ENCODE data around the gene THSD4. TPM values are rescaled to one million over a fixed set of nuclear protein-coding genes. Genes with fewer than 3 reads are reported as not detected.
"Not testable (repeated sequence)": the region's sequence is repeated elsewhere in the genome, so short reads cannot be mapped to it uniquely, and the experiment has no call there.

THSD4 gene
- total and polyA plus RNA-seq, 2 donors (not counting 1 experiment from before 2014, with no cell fraction given), result 43.1 to 95.5 TPM

DNA sequence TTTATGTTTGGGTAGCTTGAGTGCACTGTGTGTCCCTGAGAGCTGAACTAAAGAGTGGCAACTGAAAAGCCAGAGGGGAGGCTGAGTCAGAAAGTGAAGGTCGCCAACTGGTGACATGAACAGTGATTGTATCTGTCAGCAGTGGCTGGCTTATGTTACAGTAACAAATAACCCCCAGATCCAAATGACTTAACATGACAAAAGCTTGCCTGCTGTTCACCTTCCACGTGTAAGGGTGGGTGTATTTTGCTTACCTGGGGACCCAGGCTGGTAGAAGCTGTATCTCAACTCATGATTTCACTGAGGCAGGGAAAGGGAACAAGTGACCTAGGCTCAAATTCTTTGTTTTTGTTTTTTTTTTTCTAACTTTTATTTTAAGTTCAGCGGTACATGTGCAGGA, 147.3 kb downstream of the THSD4 start:
- TF ChIP-seq EZH2 (IDR thresholded peaks at IDR 0.05; ENCODE audit: low read length, missing control alignments), result no peak
- TF ChIP-seq, protein P1, sequence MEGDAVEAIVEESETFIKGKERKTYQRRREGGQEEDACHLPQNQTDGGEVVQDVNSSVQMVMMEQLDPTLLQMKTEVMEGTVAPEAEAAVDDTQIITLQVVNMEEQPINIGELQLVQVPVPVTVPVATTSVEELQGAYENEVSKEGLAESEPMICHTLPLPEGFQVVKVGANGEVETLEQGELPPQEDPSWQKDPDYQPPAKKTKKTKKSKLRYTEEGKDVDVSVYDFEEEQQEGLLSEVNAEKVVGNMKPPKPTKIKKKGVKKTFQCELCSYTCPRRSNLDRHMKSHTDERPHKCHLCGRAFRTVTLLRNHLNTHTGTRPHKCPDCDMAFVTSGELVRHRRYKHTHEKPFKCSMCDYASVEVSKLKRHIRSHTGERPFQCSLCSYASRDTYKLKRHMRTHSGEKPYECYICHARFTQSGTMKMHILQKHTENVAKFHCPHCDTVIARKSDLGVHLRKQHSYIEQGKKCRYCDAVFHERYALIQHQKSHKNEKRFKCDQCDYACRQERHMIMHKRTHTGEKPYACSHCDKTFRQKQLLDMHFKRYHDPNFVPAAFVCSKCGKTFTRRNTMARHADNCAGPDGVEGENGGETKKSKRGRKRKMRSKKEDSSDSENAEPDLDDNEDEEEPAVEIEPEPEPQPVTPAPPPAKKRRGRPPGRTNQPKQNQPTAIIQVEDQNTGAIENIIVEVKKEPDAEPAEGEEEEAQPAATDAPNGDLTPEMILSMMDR (conservative IDR thresholded peaks at IDR 0.05 in 1 of 2, IDR thresholded peaks at IDR 0.05 in 1 of 2; ENCODE audit: low read depth in 1 of 2, low read length in 2 of 2), result no peak
- Histone ChIP-seq H3K4me3 (replicated peaks in 1 of 4; ENCODE audit: control extremely low read depth in 1 of 4, insufficient read depth in 1 of 4, low read depth in 3 of 4, low read length in 4 of 4) (no peak overlapping the region), H3K79me2 (ENCODE audit: control insufficient read depth, insufficient read depth, low read length) (no peaks in the 10 kb centered on the region), H4K20me1 (ENCODE audit: control insufficient read depth, extremely low read depth, insufficient read depth, low read length) (no peaks in the 10 kb centered on the region), H3K4me1 (ENCODE audit: control insufficient read depth, extremely low read depth, insufficient read depth, low read length) (no peaks in the 10 kb centered on the region), H3K9me3 (ENCODE audit: control insufficient read depth, insufficient read depth, low read depth, low read length) (no peaks in the 10 kb centered on the region), H3K27me3 (ENCODE audit: control insufficient read depth, insufficient read depth, low read length) (no peaks in the 10 kb centered on the region), H3K27ac (ENCODE audit: insufficient read depth, low read length) (no peak overlapping the region), H2AFZ (ENCODE audit: low read length) (no peak overlapping the region), H3K9ac (ENCODE audit: insufficient read depth, low read length) (no peak overlapping the region), H3K4me2 (ENCODE audit: extremely low read depth, insufficient read depth, low read length) (no peak overlapping the region), H3K36me3 (ENCODE audit: control insufficient read depth, insufficient read depth, low read length) (no peaks in the 10 kb centered on the region)
- DNase-seq (ENCODE audit: low read depth in 2 of 2), result no peak

DNA sequence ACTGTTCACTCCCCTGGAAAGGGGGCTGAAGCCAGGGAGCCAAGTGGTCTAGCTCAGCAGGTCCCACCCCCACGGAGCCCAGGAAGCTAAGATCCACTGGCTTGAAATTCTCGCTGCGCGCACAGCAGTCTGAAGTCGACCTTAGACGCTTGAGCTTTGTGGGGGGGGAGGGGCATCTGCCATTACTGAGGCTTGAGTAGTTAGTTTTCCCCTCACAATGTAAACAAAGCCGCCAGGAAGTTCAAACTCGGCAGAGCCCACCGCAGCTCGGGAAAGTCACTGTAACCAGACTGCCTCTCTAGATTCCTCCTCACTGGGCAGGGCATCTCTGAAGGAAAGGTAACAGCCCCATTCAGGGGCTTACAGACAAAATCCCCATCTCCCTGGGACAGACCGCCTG, 150.3 kb downstream of the THSD4 start:
- not testable (repeated sequence) for DNase-seq (ENCODE audit: low read depth in 2 of 2); H2AFZ ChIP-seq (ENCODE audit: low read length); H3K4me3 ChIP-seq (replicated peaks in 1 of 4; ENCODE audit: control extremely low read depth in 1 of 4, insufficient read depth in 1 of 4, low read depth in 3 of 4, low read length in 4 of 4); H3K27me3 ChIP-seq (ENCODE audit: control insufficient read depth, insufficient read depth, low read length); H3K36me3 ChIP-seq (ENCODE audit: control insufficient read depth, insufficient read depth, low read length); H3K79me2 ChIP-seq (ENCODE audit: control insufficient read depth, insufficient read depth, low read length); H3K27ac ChIP-seq (ENCODE audit: insufficient read depth, low read length); H4K20me1 ChIP-seq (ENCODE audit: control insufficient read depth, extremely low read depth, insufficient read depth, low read length); H3K4me1 ChIP-seq (ENCODE audit: control insufficient read depth, extremely low read depth, insufficient read depth, low read length); H3K9me3 ChIP-seq (ENCODE audit: control insufficient read depth, insufficient read depth, low read depth, low read length); H3K4me2 ChIP-seq (ENCODE audit: extremely low read depth, insufficient read depth, low read length); H3K9ac ChIP-seq (ENCODE audit: insufficient read depth, low read length)

DNA sequence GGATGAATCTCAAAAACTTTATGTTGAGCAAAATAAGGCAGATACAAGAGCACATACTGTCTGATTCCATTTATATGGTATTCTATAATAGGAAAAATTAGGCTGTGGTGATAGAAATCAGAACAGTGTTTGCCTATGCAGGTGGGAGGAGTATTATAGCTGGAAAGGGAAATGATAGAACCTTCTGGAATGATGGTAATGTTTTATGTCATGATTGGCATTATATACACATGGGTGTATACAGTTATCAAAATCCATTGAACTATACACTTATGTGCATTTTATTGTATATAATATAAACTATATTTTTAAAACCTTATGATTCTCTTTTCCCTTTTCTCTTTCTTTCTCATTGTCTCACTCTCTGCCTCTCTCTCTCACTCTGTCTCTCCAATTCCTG, 156.1 kb downstream of the THSD4 start:
- no peaks in the 10 kb centered on the region for H3K27me3 ChIP-seq (ENCODE audit: control insufficient read depth, insufficient read depth, low read length)
- H4K20me1 ChIP-seq (ENCODE audit: control insufficient read depth, extremely low read depth, insufficient read depth, low read length), result no peaks in the 10 kb centered on the region
- H3K9ac ChIP-seq (ENCODE audit: insufficient read depth, low read length), result no peak overlapping the region
- H3K79me2 ChIP-seq (ENCODE audit: control insufficient read depth, insufficient read depth, low read length), result no peaks in the 10 kb centered on the region
- no peak for DNase-seq (ENCODE audit: low read depth in 2 of 2)
- H3K4me2 ChIP-seq (ENCODE audit: extremely low read depth, insufficient read depth, low read length), result no peak overlapping the region
- no peaks in the 10 kb centered on the region for H3K9me3 ChIP-seq (ENCODE audit: control insufficient read depth, insufficient read depth, low read depth, low read length)
- H3K36me3 ChIP-seq (ENCODE audit: control insufficient read depth, insufficient read depth, low read length), result no peaks in the 10 kb centered on the region
- peaks cover 8% of the 10 kb centered on the region for H3K4me1 ChIP-seq (ENCODE audit: control insufficient read depth, extremely low read depth, insufficient read depth, low read length)
- no peak overlapping the region for H2AFZ ChIP-seq (ENCODE audit: low read length)
- TF ChIP-seq, protein P1 (conservative IDR thresholded peaks at IDR 0.05 in 1 of 2, IDR thresholded peaks at IDR 0.05 in 1 of 2; ENCODE audit: low read depth in 1 of 2, low read length in 2 of 2), result no peak
- TF ChIP-seq EZH2 (IDR thresholded peaks at IDR 0.05; ENCODE audit: low read length, missing control alignments), result no peak
- no peak overlapping the region for H3K4me3 ChIP-seq (replicated peaks in 1 of 4; ENCODE audit: control extremely low read depth in 1 of 4, insufficient read depth in 1 of 4, low read depth in 3 of 4, low read length in 4 of 4)
- no peak overlapping the region for H3K27ac ChIP-seq (ENCODE audit: insufficient read depth, low read length)

All from fibroblast of lung (primary cell).